GM20000 (cell line): Measurements from ENCODE around the gene LMNTD1.
A peak's percentile ranks its signal among the peaks of the same experiment; 100 is the strongest.

Experiments used
- DNase-seq: peaks from one replicate; pipeline ENCODE4 v3.0.0; 2012; ENCODE audit warnings: low spot score
- TF ChIP-seq, protein P1 (sequence below): IDR thresholded peaks from 2 replicates; pipeline ENCODE4 v1.5.1; 2012; ENCODE audit warnings: mild to moderate bottlenecking, control low read depth; ENCODE audit errors: extremely low read depth, missing control alignments

LMNTD1 gene

GRCh38 chr12:25469861-25470260 is 83.2 kb downstream of the LMNTD1 start:
- TF ChIP-seq, protein P1, sequence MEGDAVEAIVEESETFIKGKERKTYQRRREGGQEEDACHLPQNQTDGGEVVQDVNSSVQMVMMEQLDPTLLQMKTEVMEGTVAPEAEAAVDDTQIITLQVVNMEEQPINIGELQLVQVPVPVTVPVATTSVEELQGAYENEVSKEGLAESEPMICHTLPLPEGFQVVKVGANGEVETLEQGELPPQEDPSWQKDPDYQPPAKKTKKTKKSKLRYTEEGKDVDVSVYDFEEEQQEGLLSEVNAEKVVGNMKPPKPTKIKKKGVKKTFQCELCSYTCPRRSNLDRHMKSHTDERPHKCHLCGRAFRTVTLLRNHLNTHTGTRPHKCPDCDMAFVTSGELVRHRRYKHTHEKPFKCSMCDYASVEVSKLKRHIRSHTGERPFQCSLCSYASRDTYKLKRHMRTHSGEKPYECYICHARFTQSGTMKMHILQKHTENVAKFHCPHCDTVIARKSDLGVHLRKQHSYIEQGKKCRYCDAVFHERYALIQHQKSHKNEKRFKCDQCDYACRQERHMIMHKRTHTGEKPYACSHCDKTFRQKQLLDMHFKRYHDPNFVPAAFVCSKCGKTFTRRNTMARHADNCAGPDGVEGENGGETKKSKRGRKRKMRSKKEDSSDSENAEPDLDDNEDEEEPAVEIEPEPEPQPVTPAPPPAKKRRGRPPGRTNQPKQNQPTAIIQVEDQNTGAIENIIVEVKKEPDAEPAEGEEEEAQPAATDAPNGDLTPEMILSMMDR, result no peak
- DNase-seq, result no peak

GRCh38 chr12:25469368-25469767 is 83.7 kb downstream of the LMNTD1 start:
- no peak for DNase-seq

GRCh38 chr12:25463521-25463920 is 89.6 kb downstream of the LMNTD1 start:
- TF ChIP-seq, protein P1, result no peak

More at GRCh38 chr12:25469368-25469767, 83.7 kb downstream of the LMNTD1 start:
- TF ChIP-seq, protein P1, result no peak

GRCh38 chr12:25463005-25463404 is 90.1 kb downstream of the LMNTD1 start:
- no peak for DNase-seq
- TF ChIP-seq, protein P1, result no peak

More at GRCh38 chr12:25463521-25463920, 89.6 kb downstream of the LMNTD1 start:
- DNase-seq, result no peak

GRCh38 chr12:25459541-25459951 is 93.5 kb downstream of the LMNTD1 start:
- TF ChIP-seq, protein P1, result no peak
- DNase-seq, result peak; percentile 10

DNA sequence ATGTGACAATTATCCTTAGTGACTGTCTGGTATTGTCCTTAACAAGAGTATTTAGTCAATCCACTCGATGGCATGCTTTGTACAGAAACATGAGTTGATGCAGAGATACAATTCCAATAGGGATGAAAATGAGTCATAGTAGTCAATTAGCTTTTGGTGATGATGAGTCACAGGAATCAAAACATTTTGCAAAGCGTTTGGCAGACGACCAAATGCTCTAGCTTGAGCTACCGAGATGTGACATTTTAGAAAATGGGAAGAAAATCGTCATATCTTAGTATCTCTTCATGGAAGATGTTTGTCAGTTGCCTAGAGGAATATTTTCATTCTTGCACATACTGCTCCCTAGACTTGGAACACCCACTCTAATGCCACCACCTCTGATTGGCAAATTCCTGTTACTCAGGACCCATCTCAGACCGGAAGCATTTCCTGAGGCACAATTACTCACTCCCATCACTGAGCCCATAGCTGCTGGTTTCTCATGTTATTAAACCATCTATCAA is 95.0 kb downstream of the LMNTD1 start:
- TF ChIP-seq, protein P1, result no peak

GRCh38 chr12:25456474-25456873 is 96.6 kb downstream of the LMNTD1 start:
- TF ChIP-seq, protein P1, result no peak
- DNase-seq, result no peak

More for the DNA sequence above, 95.0 kb downstream of the LMNTD1 start:
- DNase-seq, result no peak
